CD4-positive, alpha-beta T cell treated with Interleukin-17A for 4 hours (primary cell): ENCODE results near the gene PLD4.

Source experiments
- DNase-seq: peaks from one replicate; pipeline ENCODE4 v3.0.0-alpha.2; 2020; ENCODE audit warnings: mixed read lengths

Gene PLD4

DNA sequence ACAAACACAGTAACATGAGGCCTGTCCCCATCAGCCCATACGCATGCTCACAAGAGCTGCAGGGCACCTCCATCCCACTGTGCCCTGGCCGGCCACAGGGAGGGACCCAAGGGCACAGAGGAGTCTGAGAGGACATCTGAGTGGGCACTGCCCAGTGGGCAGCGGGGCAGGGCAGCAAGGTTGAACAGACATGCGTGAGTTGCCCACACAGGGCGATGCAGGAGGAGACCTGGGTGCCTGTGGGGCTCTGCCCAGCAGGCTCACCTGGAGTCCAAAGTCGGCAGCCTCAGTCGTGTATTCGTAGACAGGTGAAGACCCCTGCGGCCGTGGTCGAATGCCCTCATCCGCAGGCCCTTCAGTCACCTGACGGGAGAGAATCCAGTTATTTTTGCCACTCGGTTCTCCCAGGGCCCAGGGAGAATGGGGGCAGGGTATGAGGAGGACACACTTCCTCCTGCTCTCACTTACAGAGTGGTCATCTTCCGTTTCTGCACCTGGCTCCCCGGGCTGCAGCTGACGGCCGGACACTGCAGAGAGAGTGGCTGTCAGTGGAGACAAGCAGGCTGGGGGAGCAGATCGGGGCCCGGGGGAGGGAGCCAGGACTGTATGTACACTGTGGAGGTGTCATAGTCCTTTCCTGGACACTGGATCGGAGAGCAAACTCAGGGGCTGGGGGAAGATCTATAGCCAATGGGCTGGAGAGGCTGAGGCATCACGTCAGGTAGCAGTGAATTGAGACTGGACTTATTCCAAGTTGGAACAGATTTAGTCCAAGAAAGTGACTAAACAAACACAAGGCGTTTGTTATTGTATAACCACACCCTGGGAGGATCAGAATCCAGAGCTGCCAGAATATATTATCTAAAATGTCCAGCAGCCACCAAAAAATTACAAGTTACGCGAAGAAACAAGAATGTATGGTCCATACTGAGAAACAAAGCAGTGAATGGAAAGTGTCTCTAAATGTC lies 32.8 kb downstream of the PLD4 start:
- DNase-seq = no peak

DNA sequence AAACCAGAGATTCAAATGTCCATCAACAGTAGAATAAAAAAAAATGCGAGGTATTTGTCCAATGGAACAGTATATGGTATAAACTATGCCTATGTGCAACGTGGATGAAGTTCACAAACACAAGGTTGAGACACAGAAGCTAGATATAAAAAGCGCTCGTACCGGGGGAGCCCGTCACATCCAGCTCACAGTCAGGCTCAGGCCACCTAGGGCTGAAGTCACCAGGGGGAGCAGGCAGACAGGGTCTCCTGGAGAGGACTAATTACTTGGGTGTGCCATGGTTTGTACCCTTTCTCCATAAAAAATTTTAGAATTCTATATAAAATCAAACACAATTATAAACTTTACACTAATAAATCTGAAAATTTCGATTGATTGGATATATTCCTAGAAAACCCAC lies 39.9 kb downstream of the PLD4 start:
- no peak for DNase-seq

DNA sequence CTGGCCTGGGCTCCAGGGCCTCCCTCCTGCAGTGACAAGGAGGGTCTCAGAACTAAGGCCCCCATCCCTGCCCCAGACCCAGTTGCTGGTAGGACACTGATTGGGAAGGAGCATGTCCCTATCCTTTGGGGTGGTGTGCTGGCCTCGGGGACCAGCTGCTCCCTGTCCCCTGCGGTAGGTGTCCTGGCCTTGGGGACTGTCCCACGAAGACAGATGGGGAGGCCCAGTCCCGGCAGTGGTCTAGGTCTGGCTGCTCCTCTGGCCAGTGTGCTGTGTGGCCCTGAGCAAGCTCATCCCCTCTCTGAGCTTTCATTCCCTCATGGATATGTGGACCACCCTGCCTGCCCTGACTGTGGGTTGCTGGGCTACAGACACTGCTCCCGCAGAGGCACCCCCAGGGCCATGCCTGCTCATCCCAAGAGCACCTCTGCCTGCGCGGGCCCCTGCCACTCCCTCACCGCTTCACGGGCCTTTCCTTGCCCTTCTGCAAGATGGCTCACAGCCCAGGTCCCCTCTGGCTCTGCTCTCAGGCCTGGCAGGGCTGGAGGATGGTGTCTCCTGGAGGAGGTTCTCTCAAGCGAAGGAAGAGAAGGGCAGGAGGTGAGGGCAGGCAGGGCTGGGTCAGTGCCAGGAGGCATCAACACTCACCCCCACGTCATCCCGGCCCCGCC lies 41.0 kb downstream of the PLD4 start:
- DNase-seq = no peak

DNA sequence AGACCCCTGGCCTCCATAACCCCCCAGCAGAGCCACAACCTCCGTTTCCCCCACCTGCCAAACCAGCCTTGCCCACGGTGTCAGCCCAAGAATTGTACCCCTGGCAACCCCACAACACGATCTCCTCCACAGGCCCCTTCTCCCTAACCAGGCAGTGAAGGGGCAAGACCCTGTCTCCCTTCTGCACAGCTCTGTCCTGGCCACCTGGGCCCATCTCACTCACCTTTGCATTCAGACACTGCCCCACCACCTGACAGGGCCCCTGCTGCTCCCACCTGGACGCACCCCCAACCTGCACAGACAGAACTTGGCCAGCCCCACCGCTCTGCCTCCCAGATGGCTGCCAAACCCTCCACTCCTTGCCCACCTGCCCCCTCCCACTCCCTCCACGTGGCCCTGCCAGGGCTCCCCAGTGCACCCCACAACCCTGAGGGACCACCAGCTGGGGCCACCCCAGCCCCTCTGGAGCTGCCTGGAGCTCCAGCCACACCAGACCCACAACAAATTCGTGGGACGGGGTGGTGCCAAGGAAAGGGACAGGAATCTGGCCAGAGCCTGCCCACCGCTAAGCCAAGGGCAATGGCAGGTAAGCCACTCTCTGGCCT lies 41.7 kb downstream of the PLD4 start:
- no peak for DNase-seq

- no peak for DNase-seq
Measured at GRCh38 chr14:104966981-104967385, 42.3 kb downstream of the PLD4 start.

- no peak for DNase-seq
Measured at GRCh38 chr14:104967386-104968152, 42.9 kb downstream of the PLD4 start.

- DNase-seq = no peak
Measured at GRCh38 chr14:104968153-104968527, 43.5 kb downstream of the PLD4 start.

GRCh38 chr14:104968541-104969401 lies 44.1 kb downstream of the PLD4 start:
- no peak for DNase-seq

DNA sequence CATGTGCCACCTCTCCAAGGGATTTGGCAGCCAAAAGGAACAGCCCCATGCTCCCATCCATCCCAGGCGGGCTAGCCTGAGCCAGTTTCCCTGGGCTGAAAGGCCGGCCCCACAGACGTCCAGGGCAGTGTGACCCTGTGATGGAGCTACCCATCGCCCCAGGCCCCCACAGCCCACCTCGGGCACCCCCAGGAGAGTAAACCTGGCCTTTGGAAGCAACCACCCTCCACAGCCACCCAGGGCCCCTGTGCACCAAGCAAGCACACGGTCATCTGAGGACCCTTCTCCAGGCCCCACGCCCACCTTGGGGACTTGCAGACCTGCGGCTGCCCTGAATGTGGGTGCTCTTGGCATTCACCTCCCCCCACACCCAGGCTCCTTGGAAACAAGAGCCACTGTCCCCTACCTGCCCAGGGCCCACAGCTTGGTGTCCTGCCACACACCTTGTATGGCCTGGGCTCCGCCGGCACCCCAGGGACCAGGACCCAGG lies 45.1 kb downstream of the PLD4 start:
- no peak for DNase-seq

GRCh38 chr14:104970231-104971068 lies 45.8 kb downstream of the PLD4 start:
- DNase-seq = no peak

- no peak for DNase-seq
Measured at GRCh38 chr14:104971447-104972240, 47.0 kb downstream of the PLD4 start.

DNA sequence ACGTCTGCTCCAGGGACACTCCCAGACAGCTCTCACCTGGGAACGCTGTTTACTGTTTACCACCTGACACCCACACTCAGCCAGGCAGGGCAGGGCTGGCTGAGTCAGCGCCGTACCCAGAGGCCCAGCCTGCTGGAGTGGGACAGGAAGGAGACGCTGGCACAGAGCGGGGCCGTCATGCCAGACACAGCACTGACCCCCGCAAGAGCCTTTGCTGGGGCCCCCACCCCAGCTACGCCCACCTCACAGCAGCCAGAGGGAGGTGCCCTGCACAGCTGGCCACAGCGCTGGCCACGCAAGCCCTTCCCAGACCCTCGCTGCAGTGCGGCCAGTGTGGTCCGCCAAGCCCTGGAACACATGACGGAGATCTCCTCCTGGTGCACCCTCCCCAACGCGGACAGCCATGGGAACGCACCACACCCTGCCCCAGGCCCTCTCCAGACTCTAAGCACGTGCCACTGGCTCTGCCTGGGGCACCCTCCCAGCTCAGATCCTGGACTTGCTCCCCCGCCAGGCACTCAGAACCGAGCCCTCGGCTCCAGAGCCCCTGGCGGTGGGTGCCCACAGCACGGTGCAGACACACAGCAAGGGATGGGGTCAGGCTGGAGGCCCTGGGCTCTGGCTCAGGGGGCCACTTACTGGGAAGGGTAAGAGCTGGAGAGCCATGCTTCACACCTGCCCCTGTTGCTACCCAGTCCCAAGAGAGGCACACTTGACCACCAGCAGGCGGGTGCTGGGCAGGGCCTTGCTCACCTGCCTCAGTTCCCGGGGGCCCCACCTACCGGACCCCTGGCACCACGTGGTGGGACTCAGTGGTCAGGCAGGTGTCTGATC lies 47.8 kb downstream of the PLD4 start:
- DNase-seq = no peak

DNA sequence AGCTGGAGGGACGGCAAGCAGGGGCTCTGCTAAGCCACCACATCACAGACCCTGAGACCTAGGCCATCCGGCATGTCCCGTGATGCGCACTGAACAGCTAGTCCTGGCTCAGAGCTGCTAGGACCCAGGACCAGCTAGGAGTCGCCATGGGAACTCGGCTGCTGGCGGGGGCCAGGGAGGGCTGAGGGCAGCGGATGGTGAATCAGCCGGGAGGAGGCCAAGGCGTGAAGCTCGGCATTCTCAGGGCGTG lies 48.4 kb downstream of the PLD4 start:
- no peak for DNase-seq

GRCh38 chr14:104973385-104974145 lies 48.9 kb downstream of the PLD4 start:
- no peak for DNase-seq

- no peak for DNase-seq
Measured at GRCh38 chr14:104974146-104974541, 49.5 kb downstream of the PLD4 start.

DNA sequence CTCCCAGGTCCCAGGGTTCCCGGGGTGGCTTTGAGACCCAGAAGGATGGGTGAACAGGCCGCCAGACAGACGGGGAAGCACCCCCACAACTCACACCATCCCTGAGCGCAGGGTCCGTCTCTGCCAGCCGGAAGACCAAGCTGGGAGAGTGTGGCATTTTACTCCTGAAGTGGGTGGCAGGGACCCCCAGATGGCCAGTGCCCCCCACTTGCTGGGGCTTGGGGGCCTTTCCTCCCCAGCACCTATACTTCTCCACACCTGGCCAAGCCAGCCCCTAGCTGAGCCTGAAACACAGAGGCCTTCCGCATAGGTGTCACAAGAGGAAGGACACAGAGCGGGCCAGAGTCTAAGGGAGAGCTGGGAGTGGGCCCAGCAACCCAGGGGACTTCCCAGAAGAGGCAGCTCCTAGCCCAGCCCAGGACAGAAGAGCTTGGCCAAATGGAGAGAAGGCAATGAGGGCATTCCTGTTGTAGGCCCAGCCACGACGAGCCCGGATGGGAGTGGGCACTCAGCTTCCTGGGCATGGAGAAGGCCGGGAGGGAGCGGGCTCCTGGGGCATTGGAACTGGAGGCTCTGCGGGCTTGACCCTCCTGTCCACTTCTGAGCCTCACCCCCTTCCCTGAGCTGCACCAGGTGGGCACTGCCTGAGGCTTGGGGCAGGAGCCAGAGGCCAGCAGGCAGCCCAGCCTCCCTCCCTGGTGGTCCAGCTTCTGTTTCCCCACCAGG lies 50.1 kb downstream of the PLD4 start:
- no peak for DNase-seq

DNA sequence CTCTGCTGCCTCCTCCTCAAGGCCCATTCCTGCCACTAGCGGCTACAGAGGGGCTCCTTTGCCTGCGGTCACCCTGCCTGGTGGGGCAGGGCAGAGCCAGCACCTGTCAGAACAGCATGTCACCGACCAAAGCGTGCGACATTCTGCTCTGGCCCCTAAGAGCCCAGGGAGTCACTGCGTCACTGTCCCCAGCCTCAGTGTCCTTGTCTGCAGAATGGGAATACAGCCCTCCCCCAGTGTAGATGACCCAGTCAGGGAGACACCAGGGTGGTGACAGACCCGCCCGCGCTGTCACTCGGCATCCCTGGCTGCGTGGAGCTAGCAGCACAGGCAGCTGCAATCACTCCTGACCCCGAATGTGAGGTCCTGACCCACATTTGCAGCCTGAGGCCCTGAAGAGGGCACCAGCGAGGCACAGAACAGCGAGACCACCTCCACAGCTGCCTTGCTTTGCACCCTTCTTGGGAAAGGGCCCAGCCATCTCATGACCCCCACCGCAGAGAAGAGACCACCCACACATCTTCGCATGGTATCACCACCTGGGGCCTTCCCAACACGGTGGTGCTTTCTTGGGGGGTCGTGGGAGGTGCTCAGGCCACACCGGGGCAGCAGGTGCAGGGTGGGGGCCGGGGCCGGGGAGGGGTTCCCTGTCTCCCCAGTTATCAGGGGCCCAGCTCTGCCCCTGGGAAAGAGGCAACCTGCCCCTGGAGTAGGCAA lies 51.0 kb downstream of the PLD4 start:
- peak; percentile 34 for DNase-seq
